H1 (cell line): ENCODE results near the gene DAZAP2. TPM values are rescaled to one million over a fixed set of nuclear protein-coding genes. Genes with fewer than 3 reads are reported as not detected.

Experiments used
- TEAD4 ChIP-seq: IDR thresholded peaks from 2 replicates; pipeline ENCODE4 v1.6.1; 2012; ENCODE audit warnings: low read depth, low read length, inconsistent platforms, mixed read lengths
- polyA plus RNA-seq, 7 experiments: library from polyadenylated mRNA; depleted of rRNA in 3 of 7; stranded (reverse) in 5 of 7; unstranded in 2 of 7; fragments of >200 nt in 5 of 7; fragments of 200-250 nt in 2 of 7; gene quantifications; 1 replicate in 5 of 7; 2 replicates in 1 of 7; 4 replicates in 1 of 7; pipeline versions ENCODE4 v1.2.1 to v1.2.3, GENCODE V29; 2011 to 2013; ENCODE audit warnings: missing spikeins in 2 of 7, mixed read lengths in 2 of 7
- total RNA-seq: library from RNA; stranded (reverse); fragmentation: NEBNext Ultra II Directional; extraction: Animal tissue kit (Norgen Biotek cat#: 25700); gene quantifications from 2 replicates; pipeline ENCODE4 v1.2.1, GENCODE V29; 2021

DAZAP2 gene
- total and polyA plus RNA-seq, 2 of the 8 experiments (the other 6 are each of a cell fraction or from before 2014, with no cell fraction given) = 27.1 to 77.2 TPM

GRCh38 chr12:51234530-51234929, 4.1 kb upstream of the DAZAP2 start (continued):
- no peak for TF ChIP-seq TEAD4
